ENCODE measurements around the gene CSF1.

Gene CSF1

GRCh38 chr1:109885589-109885988, 25.1 kb upstream of the CSF1 start:
- no peak for DNase-seq (ENCODE audit: low spot score)
- no peak for TF ChIP-seq CTCF (IDR thresholded peaks at IDR 0.05; ENCODE audit: extremely low read depth, missing control alignments)

GRCh38 chr1:109886827-109887226, 23.8 kb upstream of the CSF1 start:
- peak; percentile 31 for DNase-seq (ENCODE audit: low spot score)
- no peak for TF ChIP-seq CTCF (IDR thresholded peaks at IDR 0.05; ENCODE audit: extremely low read depth, missing control alignments)

- DNase-seq (ENCODE audit: low spot score): no peak
- no peak for TF ChIP-seq CTCF (IDR thresholded peaks at IDR 0.05; ENCODE audit: extremely low read depth, missing control alignments)
Observed at GRCh38 chr1:109887271-109887670, 23.4 kb upstream of the CSF1 start.

- DNase-seq (ENCODE audit: low spot score): no peak
- TF ChIP-seq CTCF (IDR thresholded peaks at IDR 0.05; ENCODE audit: extremely low read depth, missing control alignments): no peak
Observed at GRCh38 chr1:109887884-109888283, 22.8 kb upstream of the CSF1 start.

- no peak for DNase-seq (ENCODE audit: low spot score)
- TF ChIP-seq CTCF (IDR thresholded peaks at IDR 0.05; ENCODE audit: extremely low read depth, missing control alignments): no peak
Observed at GRCh38 chr1:109889094-109889493, 21.6 kb upstream of the CSF1 start.

GRCh38 chr1:109890115-109890953, 20.3 kb upstream of the CSF1 start:
- peak; percentile 44 for DNase-seq (ENCODE audit: low spot score)
- no peak for TF ChIP-seq CTCF (IDR thresholded peaks at IDR 0.05; ENCODE audit: extremely low read depth, missing control alignments)

- TF ChIP-seq CTCF (IDR thresholded peaks at IDR 0.05; ENCODE audit: extremely low read depth, missing control alignments): no peak
- DNase-seq (ENCODE audit: low spot score): no peak
Observed at GRCh38 chr1:109891930-109892329, 18.7 kb upstream of the CSF1 start.
